Activated CD4-positive, alpha-beta T cell treated with anti-CD3 and anti-CD28 coated beads for 48 hours (primary cell): ENCODE results near the gene WNT11.
A peak's percentile ranks its signal among the peaks of the same experiment; 100 is the strongest.

Experiments used
- DNase-seq: peaks from one replicate; pipeline ENCODE4 v3.0.0-alpha.2; 2020

The WNT11 gene

DNA sequence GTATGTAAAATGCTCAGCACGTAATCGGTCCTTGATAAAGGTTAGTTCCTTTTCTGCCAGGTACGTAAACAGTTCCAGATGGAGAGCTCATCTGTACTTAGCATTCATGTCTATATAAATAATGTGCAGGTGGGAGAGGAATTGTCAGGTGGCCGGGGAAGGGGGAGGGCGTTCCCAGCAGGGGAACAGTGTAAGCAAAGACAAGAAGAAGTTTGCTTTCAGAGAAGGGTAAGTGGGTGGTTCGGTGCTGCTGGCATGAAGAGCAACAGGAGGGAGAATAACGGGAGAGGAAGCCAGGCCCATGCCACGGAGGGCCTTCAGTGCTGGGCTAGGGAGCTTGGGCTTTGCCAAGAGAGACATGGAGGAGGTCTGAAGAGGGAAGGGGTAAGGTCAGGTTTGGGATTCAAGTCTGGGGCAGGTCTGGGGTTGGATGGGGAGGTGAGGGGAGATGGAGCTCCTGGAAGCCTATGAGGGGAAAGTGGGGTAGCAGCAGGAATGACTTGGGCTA is 11.4 kb upstream of the WNT11 start:
- no peak for DNase-seq

DNA sequence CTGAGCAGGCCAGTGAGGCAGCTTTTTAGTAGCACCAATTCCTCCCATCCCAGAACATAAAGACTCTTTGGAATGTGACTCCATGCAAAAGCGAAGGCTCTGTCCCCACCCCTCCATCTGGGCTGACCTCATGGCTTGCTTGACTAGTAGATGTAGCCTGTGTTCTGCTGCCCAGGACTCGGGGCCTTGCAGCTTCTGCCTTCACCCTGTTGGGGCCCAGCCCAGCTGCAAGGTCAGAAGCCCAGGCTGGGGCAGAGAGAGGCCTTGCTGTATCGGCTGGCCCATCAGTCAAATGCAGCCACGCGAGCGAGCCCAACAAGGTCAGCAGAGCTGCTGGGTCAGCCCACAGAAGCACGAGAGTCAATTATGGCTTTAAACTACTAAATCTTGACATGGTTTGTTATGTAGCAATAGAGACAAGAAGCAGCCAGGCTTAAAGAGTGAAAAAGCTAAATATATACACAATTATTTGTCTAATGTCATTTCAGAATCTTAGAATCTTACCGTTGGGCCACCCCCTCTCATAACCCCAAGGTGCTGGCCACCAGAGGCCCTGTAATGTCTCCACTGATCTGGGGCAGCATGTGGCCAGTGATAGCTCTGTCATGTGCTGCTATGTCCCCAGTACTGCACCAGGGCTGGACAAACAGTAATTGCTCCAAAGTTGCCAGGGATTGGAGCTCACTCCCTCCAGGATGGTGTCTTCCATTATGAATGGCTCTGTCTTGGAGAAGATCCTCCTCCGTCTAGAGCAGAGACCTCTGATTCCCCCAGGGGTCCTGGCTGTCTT is 10.4 kb upstream of the WNT11 start:
- no peak for DNase-seq

DNA sequence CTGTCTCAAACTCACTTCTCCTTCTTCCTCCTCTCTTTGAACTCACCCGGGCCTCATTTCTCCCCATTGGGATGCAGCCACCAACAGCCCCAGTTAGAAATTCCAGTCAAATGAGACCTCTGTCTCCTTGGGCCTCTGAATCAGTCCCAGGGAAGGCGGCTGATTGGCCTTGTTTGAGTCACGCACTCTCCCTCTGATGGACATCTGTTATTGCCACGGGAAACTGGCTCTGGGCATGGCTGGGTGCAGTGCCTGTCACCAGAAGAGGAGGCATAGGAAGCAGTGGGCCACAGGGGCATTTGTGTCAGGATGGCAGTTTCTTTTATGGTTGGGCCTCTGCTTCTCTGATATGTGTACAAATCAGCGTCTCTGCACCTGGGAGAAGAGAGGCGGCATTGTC is 9.6 kb upstream of the WNT11 start:
- DNase-seq = no peak

DNA sequence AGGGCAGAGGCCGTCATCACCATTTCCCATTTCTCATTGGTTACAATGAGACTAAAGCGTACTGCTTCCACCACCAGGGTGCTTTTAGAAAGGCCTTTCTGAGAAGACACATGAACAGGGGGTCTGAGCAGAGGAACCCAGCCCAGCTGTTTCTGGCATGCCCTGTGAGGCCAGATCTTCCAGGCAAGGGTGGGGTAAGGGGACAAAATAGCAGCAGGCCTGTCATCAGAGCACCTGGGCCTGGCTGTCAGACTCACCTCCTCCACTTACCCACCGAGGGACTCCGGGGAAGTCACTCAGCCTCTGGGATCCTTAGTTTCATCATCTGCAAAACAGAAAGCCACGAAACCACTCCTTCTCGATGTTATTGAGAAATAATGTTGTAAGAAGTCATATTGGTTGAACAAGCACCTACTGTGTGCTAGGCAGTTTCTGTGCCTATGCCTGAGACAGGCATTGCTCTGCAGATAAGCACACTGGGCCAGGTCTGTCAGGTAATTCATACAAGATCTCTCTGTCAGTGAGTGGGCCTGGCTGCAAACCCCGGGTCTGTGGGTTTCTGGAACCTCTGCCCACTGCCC is 8.8 kb upstream of the WNT11 start:
- no peak for DNase-seq

DNA sequence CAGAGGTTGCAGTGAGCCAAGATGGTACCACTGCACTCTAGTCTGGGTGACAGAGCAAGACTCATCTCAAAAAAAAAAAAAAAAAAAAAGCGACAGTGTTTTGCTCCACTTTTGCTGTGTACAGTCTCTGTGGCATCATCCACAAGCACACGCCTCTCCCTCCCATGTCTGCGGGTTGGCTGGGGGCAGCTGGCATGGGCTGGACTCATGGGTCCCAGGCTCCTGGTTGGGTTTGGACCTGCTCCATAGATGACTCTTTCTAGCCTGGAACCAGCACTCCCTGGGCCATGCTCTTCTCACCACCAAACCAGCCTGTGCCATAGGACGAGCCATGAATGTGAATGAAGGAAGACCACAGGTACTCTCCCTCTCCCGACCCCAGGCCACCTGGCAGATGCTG is 7.9 kb upstream of the WNT11 start:
- DNase-seq = no peak

DNA sequence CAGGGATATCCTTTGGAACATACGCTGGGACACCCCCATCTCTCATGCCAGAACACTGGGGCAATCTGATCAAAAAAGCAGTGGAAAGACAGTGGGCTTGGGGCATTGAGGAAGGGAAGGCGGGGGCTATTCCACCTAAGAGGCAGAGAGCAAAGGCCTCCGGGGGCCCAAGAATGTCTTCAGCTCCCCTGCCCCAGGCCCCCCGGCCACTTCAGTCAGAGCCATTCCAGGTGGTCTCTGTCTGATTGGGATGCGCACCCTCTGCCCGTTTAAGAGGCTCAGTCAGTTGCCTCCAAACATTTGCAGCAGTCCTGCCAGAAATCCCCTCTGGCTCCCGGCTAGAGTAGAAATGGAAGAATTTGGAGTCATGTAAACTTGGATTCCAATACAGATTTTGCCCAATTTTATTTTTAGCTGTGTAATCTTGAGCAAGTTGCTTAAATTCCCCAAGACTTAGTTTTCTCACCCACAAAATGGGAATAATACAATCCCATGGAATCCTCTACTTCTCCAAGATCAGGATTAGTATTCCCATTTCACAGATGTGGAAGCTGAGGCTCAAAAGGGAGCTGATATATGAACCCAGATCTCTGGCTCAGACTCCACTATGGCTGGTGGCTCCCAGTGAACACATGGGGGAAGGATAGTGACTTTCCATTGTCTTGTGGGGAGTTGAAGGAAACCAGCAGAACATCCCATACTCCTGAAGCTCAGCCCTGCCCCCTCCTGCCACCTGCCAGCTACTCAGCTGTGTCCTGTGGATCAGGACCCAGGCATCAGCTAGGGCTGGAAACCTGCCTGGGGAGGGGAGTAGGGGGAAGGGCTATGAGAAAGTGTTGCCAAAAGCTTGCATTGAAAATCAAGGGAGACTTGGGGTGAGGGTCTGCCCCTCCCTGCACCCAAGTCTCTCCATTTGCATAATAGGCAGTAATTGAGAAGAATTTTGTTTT is 6.1 kb upstream of the WNT11 start:
- no peak for DNase-seq

DNA sequence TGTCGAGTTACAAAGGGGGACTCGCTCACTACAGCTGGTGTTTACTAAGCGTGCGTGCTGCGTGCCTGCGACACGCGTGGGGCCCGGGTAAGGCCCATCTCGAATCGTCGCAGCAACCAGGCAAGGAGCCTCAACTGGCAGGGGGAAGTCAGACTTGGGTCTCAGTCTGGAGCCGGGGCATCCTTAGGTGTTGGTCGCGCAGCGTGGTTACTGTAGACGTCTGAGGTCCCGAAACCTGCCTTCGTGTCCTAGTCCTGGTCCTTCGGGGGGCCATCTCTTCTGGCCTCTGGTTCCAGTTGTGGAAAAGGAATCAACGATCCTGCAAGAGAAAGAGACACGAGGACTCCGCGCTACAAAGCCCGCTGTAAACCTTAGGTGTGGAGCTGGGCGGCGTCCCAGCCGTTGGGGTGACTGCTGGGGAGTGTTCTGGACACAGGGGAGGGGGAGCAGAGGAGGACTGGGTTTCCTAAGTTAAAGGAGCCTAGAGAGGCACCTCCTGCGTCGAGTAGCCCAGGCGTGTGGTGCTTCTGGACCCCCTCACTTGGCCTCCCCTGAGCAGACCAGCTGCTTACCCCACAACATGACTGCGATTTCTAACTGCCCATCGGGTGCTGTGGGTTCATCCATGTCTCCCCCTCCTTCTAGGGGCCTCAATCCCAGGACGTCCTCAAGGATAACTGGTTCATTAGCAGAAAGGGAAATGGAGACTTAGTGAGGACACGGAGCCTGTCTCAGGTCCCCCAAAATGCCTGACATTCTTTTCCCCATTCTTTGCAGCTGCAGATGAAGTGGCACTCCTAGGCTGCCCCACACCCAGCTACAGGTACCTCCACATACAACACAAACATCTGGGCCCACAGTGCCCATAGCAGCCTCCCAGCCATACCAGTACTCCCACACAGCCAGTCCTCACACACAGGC is 4.9 kb upstream of the WNT11 start:
- no peak for DNase-seq

DNA sequence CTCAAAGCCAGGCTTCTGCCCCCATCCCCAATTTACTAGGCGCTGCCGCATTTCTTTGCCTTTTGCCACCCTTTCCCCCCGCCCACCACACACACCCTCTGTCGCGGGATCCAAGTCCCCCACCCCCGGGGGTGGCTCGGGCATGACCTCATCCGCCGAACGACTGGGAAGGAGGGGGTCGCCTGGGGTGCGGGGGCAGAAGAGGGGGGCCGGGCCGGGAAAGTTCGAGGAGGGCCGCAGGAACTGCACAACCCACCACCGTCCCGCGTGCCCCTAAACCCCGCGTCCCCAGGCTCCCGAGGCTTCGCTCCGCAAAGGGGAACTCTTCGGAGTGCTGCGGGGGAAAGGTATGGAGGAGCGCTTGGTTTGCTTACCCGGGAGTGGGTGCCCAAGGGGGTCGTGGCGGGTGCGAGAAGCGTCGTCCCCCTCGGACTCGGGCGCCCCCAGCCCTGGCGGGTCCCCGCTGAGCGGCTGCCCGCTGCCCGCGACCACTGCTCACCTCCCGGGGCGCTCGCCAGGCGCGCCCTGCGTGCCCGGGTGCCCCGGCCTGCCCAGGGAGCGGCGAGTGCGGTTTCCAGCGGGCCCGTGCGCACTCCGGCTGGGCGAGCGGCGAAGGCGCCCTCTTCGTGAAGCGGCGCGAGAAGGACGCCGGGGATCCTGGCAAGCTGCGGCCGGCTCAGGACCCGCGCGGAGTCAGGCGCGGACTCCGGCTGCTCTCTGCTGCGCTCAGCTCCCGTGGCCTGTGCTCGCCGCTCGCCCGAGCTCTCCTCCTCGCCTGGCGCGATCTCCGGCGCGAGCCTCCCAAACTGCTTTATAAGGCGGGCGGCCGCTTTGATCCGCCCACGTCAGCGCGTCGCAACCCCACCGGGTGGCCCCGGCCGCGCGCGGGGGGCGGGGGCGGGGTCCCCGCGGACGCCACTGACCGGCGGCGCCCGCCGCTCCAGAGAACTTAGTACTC is 4.0 kb upstream of the WNT11 start:
- DNase-seq = no peak

DNA sequence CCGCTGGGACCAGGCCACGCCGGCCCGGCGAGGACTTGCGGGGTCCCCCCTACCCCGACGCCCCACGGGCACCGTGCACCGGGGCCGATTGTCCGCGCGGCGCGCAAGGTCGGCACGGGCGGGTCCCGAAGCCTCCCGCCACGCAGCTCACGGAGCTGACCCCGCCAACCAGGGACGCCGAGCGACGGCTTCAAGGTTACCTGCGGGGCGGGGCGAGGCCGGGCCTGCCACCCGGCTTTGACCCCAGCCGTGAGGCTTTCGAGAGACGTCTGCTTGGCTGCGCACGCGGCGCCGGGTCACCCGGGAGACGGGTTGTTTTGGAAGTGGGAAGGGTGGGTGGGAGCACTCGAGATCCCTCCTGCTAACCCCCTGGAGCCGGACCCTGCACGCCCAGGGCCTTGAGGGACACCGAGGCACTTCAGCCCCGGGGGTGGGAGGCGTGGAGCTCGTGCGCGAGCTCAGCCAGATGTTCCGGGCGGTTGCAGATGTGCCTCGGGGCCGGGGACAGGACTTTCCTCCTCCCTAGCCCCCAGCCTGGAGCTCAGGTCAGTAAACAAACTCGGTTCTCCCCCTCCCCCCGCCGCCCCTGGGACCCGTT is 3.2 kb upstream of the WNT11 start:
- DNase-seq = peak; percentile 50

DNA sequence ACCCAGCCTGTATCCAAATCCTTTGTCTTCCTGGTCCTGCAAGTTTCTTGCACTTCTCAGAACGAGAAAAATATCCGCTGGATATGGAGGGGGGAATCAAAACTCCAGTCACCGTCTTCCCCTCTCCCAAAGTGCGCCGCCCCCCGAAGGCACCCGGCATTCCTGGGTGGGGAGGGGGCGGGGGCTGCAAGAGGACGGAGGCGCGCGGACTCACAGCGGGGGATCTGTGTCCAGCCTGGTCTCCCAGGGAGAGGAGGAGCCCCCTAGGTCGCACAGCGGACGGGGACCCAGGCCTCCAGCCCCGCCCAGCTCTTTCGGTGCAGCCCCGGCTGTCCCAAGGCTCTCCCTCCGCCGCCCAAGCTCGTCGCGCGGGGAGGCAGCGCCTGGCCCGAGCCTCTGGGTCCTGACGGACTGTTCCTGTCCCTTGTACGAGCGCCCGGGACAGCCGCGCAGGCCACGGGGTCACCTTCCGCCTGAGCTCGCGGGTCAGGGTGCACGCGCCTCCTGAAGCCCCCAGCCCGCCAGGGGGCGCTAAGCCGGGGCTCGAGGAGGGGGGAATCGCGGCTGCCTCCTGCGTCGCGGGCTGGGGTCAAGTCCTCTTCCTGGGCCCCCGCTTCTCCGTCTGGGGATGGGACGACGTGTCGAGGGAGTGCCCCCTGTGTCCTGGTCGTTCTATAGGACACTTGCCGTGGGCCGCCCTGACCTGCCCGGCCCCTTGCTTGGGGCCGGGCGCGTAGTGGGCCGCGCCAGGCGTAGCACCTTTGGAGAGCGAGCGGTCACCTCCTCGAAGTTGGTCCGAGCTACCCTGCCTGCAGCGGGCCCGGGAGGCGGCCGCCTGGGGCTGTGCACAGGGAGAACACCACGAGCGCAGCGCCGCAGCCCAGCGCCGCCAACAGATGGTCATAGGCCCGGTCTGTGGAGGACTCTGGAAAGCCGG is 2.4 kb upstream of the WNT11 start:
- peak; percentile 84 for DNase-seq

DNA sequence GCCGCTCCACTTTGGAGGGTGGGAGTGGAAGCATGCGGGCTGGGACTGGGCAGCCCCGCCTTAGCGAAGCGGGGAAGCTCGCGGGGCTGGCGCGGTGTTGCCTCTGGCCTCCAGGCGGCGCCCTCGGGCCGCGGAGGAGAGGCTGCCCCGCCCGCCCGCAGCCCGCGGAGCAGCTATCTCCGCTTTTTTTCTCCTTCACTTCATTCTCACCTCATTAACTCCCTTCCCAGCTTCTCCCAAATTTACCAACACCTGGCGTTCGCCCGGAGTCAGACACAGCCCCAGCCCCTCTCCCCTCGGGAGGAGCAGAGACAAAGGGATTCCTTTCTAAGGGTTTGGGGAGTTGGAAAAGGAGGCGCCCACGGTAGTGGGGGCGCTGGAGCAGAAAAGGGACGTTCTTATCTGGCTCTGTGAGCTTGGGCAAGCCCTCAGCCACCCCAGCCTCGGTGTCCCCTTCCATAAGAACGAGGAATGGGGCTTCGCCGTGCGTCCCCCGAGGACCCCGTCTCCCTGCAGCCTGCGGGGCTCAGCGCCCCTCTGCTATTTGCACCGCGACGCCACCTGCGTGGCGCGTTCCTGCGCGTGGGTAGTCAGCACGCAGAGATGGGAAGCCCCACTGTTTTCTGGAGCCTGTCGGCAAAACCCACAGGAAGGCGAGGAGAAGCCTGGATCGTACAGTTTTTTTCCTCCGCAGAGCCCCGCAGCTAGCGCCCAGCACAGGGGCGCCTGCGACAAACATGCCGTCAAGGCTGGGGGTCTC is 1.5 kb upstream of the WNT11 start:
- peak; percentile 84 for DNase-seq

DNA sequence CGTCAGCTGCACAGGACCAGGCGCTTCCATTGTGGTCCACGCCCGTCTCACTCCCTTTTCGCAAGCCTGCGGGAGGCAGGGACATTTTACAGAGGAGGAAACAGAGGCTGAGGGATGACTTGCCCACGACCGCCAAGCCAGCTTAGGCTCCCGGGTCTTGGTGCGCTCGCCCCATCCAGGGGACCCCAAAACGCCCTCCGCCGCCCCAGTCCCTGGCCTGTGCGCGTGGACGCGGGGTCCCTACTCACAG is 300 bp downstream of the WNT11 start:
- DNase-seq = no peak

DNA sequence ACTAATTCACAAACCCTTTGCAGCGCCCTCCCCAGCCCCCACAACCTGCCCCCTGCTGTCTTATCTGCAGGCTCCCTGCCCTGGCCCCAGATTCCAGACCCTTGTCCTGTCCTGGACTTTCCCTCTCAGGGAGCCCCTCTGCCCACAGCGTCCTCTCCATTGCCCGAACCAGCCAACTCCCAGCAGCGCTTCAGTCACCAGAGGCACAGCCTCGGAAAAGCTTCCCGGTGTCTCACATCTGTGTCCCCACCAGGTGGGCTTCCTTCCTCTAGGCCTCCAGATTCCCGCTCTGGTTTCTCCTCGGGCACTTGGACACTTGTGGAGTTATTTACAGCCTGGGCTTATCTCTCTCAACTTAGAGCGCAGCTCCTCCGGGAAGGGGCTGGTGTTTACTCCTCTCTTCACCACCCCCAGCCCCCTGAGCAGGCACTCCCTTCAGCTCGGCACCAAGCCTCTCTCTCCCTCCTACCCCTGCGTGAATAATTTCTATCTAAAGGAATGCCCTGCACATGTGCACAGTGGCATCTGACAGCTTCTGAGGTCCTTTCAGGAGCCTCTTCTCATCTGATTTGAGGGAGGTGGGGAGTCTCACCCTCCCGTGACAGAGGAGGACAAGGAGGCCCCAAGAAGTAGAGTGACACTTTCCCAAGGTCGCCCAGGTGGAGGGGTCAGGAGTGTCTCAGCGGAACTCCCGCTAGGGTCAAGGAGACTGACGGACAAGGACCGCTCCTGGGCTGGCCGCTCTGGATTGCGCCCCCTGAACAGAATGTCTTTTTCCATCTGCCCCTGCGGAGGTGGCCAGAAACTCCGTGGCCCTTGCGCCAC is 838 bp downstream of the WNT11 start:
- DNase-seq = no peak

DNA sequence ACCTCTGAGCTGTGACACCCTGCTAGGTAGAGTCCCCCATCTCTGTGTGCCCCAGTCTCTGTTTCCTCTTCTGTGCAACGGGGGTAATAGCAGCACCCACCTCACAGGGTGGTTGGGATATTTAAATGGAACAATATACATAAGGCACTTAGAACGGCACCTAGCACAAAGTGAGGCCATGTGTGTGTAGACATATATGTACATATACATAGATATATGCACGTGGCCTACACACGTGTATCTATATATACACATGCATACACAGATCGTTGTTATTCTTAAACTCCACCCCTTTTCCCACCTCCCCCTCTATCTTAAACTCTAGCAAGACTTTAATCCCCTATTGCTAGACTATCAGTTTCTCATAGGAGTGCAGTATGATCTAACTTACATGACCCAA is 2.4 kb downstream of the WNT11 start:
- DNase-seq = no peak

DNA sequence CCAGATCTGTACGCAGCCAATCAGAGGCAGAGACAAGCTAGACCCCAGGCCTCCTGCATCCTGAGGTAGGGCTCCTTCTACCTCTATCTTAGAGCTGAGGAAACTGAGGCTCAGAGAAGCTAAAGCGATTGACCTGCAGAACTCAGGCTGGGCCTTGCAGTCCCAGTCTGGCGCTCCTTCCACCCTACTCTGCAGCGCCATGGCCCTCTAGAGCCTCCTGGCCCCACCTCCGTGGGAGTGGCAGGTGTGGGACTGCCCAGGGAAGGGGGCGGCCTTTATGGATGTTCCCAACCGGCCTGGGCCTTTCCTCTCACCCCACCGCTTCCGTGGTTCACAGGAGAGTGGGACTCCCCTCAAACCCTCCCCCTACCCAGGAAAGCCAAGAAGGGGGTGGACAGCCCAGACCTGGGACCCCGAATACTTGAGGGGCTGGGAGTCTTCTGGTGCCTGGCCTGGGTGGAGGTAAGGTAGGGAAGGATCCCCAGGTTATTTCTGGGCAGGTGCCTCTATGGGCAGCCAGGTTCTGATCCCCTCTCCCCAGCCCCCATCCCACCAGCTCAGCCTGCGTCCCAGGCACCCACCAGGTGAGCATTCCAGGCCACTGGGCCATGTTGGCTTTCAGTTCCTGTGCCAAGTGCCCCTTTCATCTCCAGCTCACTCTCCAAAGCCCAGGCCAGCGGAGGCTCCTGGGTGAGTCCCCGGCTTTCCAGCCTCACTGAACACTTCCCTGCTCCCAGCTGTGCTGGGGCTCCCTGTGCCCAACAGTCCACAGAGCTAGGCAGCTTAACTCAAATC is 3.0 kb downstream of the WNT11 start:
- DNase-seq = no peak

DNA sequence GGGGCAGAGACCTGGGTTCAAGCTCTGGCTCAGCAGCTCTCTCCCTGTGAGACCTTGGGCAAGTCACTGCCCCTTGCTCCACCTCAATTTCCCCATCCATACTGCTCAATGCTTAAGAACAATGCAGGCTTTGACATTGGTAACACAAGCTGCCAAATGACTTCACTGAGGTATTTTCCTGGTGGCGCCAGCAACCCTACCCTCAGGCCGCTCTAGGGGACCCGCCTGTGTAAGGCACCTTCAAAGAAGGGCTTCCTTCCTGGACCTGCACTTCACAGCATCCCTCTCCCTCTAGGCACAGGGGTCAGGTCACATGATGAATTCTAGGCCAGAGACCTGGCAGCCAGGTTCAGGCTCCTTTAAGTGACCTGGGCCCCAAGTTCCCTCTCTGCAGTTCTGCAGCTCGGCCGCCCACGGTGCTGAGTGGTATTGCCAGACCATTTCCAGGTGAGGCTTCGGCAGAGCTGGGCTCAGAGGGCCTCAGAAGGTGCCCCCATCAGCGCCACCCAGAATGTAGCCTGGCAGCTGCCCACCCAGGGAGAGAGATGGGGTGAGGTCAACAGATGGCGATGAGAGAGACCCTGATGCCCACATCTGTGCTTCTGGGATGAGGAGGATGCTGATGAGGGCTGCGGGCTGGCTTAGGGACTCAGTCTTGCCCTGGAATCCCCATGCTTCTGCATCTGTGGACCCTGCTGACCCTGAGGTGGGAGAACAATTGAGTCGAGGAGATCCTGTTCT is 4.5 kb downstream of the WNT11 start:
- no peak for DNase-seq

DNA sequence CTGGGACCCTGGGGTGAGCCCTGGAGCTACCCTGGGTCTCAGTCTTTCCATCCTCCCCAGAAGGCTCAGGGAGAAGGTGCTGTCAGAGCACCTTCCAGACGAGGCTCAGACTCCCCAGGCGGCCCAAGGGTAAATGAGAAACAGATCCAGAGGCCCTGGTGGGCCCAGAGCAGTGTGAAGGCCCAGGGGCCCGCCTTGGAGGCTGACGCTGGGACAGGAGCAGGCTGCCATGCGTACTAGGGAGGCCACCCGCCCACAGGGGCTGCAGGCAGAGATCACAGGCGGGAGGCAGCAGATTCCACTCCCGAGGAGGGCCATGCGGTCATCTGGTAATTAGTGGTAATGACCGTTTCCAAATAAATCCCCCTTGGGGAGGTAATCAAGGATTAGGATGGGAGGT is 5.2 kb downstream of the WNT11 start:
- no peak for DNase-seq
